SK-N-SH (cell line): ENCODE measurements around the gene RAB3IP. TPM values are rescaled to one million over a fixed set of nuclear protein-coding genes. Genes with fewer than 3 reads are reported as not detected.

Experiments
- CTCF ChIA-PET: fragments of 300-600, 350-600 bp; formaldehyde crosslinking; extraction: SDS; loops from one replicate; lab custom pipeline; 2021; lab: Yijun Ruan, JAX
- POLR2A ChIA-PET: fragments of 350-600 bp; sonication (Branson Sonifier 250); formaldehyde crosslinking; extraction: SDS; loops from one replicate; lab custom pipeline; 2020; ENCODE audit warnings: antibody characterized with exemption, inconsistent platforms; lab: Yijun Ruan, JAX
- DNase-seq: peaks from one replicate; pipeline ENCODE4 v3.0.0; 2012
- H2AFZ ChIP-seq: fragments of 200-600 bp; sonication (generic); 2 replicates; pipeline ENCODE4 v1.8.1; 2016; ENCODE audit warnings: antibody characterized with exemption, mild to moderate bottlenecking, low read depth
- H3F3A ChIP-seq: fragments of 200-600 bp; sonication (generic); replicated peaks from 2 replicates; pipeline ENCODE3; 2016; ENCODE audit warnings: antibody characterized with exemption, mild to moderate bottlenecking; ENCODE audit not compliant: insufficient read depth
- H3K27ac ChIP-seq, 2 experiments: fragments of 200-500 bp in 1 of 2; fragments of 200-600 bp in 1 of 2; sonication (Bioruptor generic) in 1 of 2; sonication (generic), shearing (Covaris generic) in 1 of 2; 2 replicates each; pipeline versions ENCODE4 v1.5.1 to v1.6.1; 2014 to 2016; ENCODE audit warnings: low read depth in 2 of 2, inconsistent platforms in 1 of 2, low read length in 1 of 2, mild to moderate bottlenecking in 1 of 2, mixed read lengths in 1 of 2
- H3K27me3 ChIP-seq: fragments of 200-600 bp; sonication (generic), shearing (Covaris generic); 2 replicates; pipeline ENCODE4 v1.6.1; 2016; ENCODE audit warnings: mixed run types; ENCODE audit not compliant: insufficient read depth
- H3K36me3 ChIP-seq, 2 experiments: fragments of 200-500 bp in 1 of 2; fragments of 200-600 bp in 1 of 2; sonication (Bioruptor generic) in 1 of 2; sonication (generic) in 1 of 2; replicated peaks in 1 of 2; 2 replicates each; pipeline versions ENCODE3 to v1.5.1; 2014 to 2016; ENCODE audit warnings: low read length in 1 of 2, mild to moderate bottlenecking in 1 of 2; ENCODE audit not compliant: insufficient read depth in 2 of 2, control insufficient read depth in 1 of 2
- H3K4me1 ChIP-seq, 2 experiments: fragments of 200-500 bp in 1 of 2; fragments of 200-600 bp in 1 of 2; sonication (Bioruptor generic) in 1 of 2; sonication (generic), shearing (Covaris generic) in 1 of 2; 2 replicates each; pipeline versions ENCODE4 v1.5.1 to v1.6.1; 2014 to 2016; ENCODE audit warnings: low read depth in 1 of 2, low read length in 1 of 2, mixed run types in 1 of 2; ENCODE audit not compliant: insufficient read depth in 2 of 2, control insufficient read depth in 1 of 2
- H3K4me2 ChIP-seq: fragments of 200-600 bp; sonication (generic), shearing (Covaris generic); 2 replicates; pipeline ENCODE4 v1.6.1; 2017; ENCODE audit warnings: mixed run types
- H3K4me3 ChIP-seq, 2 experiments: fragments of 200-500 bp in 1 of 2; fragments of 200-600 bp in 1 of 2; sonication (Bioruptor generic) in 1 of 2; sonication (generic), shearing (Covaris generic) in 1 of 2; 2 replicates each; pipeline versions ENCODE4 v1.5.1 to v1.8.1; 2014 to 2016; ENCODE audit warnings: low read depth in 2 of 2, inconsistent platforms in 1 of 2, low read length in 1 of 2, mild to moderate bottlenecking in 1 of 2, mixed read lengths in 1 of 2, moderate library complexity in 1 of 2
- H3K79me2 ChIP-seq: fragments of 200-600 bp; sonication (generic); 2 replicates; pipeline ENCODE4 v1.8.1; 2017; ENCODE audit warnings: mild to moderate bottlenecking; ENCODE audit not compliant: insufficient read depth
- H3K9ac ChIP-seq: fragments of 200-600 bp; sonication (generic); 2 replicates; pipeline ENCODE4 v1.6.1; 2017; ENCODE audit warnings: mixed run types
- H3K9me2 ChIP-seq: fragments of 200-600 bp; sonication (generic); 2 replicates; pipeline ENCODE4 v1.6.1; 2017; ENCODE audit warnings: mixed run types
- H3K9me3 ChIP-seq: fragments of 200-600 bp; sonication (generic); 2 replicates; pipeline ENCODE4 v1.6.1; 2017; ENCODE audit warnings: mixed run types, mild to moderate bottlenecking, moderate library complexity
- H4K20me1 ChIP-seq: fragments of 200-600 bp; sonication (generic); 2 replicates; pipeline ENCODE4 v1.6.1; 2017; ENCODE audit warnings: mild to moderate bottlenecking, mixed run types; ENCODE audit not compliant: insufficient read depth
- CHD2 ChIP-seq: fragments of 150-350 bp; IDR thresholded peaks from 2 replicates; pipeline ENCODE4 v1.6.1; 2018; ENCODE audit warnings: low read length; ENCODE audit not compliant: partially characterized antibody
- CTCF ChIP-seq: fragments of 200-600 bp; sonication (generic); IDR thresholded peaks from 2 replicates; pipeline ENCODE4 v1.6.1; 2017; ENCODE audit warnings: antibody characterized with exemption, mild to moderate bottlenecking, moderate library complexity
- EP300 ChIP-seq, 2 experiments: IDR thresholded peaks; 2 replicates each; pipeline versions ENCODE4 v1.4.0 to v1.6.1; 2012; ENCODE audit warnings: borderline replicate concordance in 1 of 2, low read depth in 1 of 2, low read length in 1 of 2
- EZH2phosphoT487 ChIP-seq: fragments of 200-600 bp; sonication (generic); IDR thresholded peaks from 2 replicates; pipeline ENCODE4 v1.6.1; 2017; ENCODE audit warnings: low read depth, mixed run types, mild to moderate bottlenecking, antibody characterized with exemption, moderate library complexity, borderline replicate concordance
- FOXM1 ChIP-seq: IDR thresholded peaks from 2 replicates; pipeline ENCODE4 v1.4.0; 2012; ENCODE audit warnings: low read depth, mild to moderate bottlenecking
- GATA2 ChIP-seq: sonication (generic); formaldehyde crosslinking; IDR thresholded peaks from 2 replicates; pipeline ENCODE4 v1.5.0; 2020; ENCODE audit warnings: mild to moderate bottlenecking, missing genetic modification reagents
- MEF2A ChIP-seq: IDR thresholded peaks from 2 replicates; pipeline ENCODE4 v1.4.0; 2012; ENCODE audit warnings: low read depth, borderline replicate concordance
- MXI1 ChIP-seq: IDR thresholded peaks from 2 replicates; pipeline ENCODE4 v1.6.1; 2012; ENCODE audit warnings: mild to moderate bottlenecking, low read depth, low read length, improper control_type of control experiment
- NRF1 ChIP-seq: IDR thresholded peaks from 2 replicates; pipeline ENCODE4 v1.6.1; 2012; ENCODE audit warnings: low read depth, mild to moderate bottlenecking, low read length
- PBX3 ChIP-seq: IDR thresholded peaks from 2 replicates; pipeline ENCODE4; 2012
- RAD21 ChIP-seq: IDR thresholded peaks from 2 replicates; pipeline ENCODE4 v1.6.1; 2012; ENCODE audit warnings: mild to moderate bottlenecking, low read length
- RFX5 ChIP-seq: IDR thresholded peaks from 2 replicates; pipeline ENCODE4 v1.6.1; 2012; ENCODE audit warnings: mild to moderate bottlenecking, improper control_type of control experiment, low read length
- RXRA ChIP-seq: IDR thresholded peaks from 2 replicates; pipeline ENCODE4 v1.4.0; 2012; ENCODE audit warnings: low read depth, mild to moderate bottlenecking, borderline replicate concordance
- SMC3 ChIP-seq: IDR thresholded peaks from 2 replicates; pipeline ENCODE4 v1.6.1; 2012; ENCODE audit warnings: low read depth, low read length, improper control_type of control experiment
- TAF1 ChIP-seq: IDR thresholded peaks from 2 replicates; pipeline ENCODE4 v1.6.1; 2012; ENCODE audit warnings: low read depth, mild to moderate bottlenecking, low read length, moderate library complexity, borderline replicate concordance
- YY1 ChIP-seq: IDR thresholded peaks from 2 replicates; pipeline ENCODE4 v1.4.0; 2012; ENCODE audit warnings: low read depth, mild to moderate bottlenecking
- ZBTB33 ChIP-seq: IDR thresholded peaks from 2 replicates; pipeline ENCODE4 v1.4.0; 2012; ENCODE audit warnings: low read depth, borderline replicate concordance
- WGBS: methylation state at CpG from one replicate; pipeline ENCODE4 v1.1.6; 2017; ENCODE audit warnings: low lambda C conversion rate; 5-methylcytosine and 5-hydroxymethylcytosine counted together
- polyA plus RNA-seq, 3 experiments: library from polyadenylated mRNA; depleted of rRNA; stranded (reverse); fragments of >200 nt; gene quantifications; 2 replicates each; pipeline ENCODE4 v1.2.3, GENCODE V29; 2012
- TF ChIP-seq, protein P1 (sequence below): fragments of 150-350 bp; IDR thresholded peaks from 2 replicates; pipeline ENCODE4 v1.6.1; 2017; ENCODE audit warnings: antibody characterized with exemption, low read length, low read depth, borderline replicate concordance
- TF ChIP-seq, protein P2 (sequence below): IDR thresholded peaks from 2 replicates; pipeline ENCODE4 v1.4.0; 2012; ENCODE audit warnings: low read depth, borderline replicate concordance

RAB3IP gene
- polyA plus RNA-seq, 1 of the 3 experiments (the other 2 are of a cell fraction), result 5.4 TPM

DNA sequence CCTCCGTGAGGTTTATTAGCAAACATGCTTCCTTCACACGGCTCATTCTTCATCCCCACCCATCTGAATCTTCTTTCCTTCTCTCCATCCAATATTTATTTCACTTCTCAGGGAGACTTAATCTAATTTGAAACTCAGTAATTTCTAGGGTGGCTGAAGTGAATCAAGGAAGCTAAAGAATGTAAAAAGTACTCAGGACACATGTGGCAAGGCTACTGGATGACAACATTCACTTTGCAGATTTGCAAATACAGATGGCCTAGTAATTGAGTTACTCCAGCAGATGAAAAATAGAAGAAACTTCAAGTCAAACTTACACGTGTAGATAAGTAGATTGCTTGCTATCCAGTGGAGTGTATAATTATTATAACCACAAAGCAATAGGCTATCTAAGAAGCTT, 24.1 kb upstream of the RAB3IP start:
- H3K4me2 ChIP-seq, result no peak overlapping the region
- H3K27ac ChIP-seq, result no peak overlapping the region
- no peaks in the 10 kb centered on the region for H3K27me3 ChIP-seq
- no peaks in the 10 kb centered on the region for H3K9me3 ChIP-seq
- no peak overlapping the region for H2AFZ ChIP-seq
- peaks cover 0 to 5% of the 10 kb centered on the region in 2 experiments; a peak in 1 of 4 replicates for H3K4me1 ChIP-seq
- TF ChIP-seq RFX5 (no peak), EP300 (IDR thresholded peaks at IDR 0.05; ENCODE audit: borderline replicate concordance in 1 of 2, low read depth in 1 of 2, low read length in 1 of 2) (peak in 1 of 2 experiments; percentile 10; a peak in 1 of 4 replicates), MXI1 (0 out of 2 replicates have a peak, but pooled peaks have one; percentile 31), NRF1 (no peak)
- TF ChIP-seq, all 33 proteins: peak for 2
- no peak overlapping the region for H3K4me3 ChIP-seq
- H3K36me3 ChIP-seq, result no peaks in the 10 kb centered on the region
- POLR2A ChIA-PET, result no interaction called here
- 49% methylated on average over 3 of the region's 3 CpGs for WGBS
- no peak overlapping the region for H3K9ac ChIP-seq
- no peaks in the 10 kb centered on the region for H3F3A ChIP-seq
- CTCF ChIA-PET, result interaction anchor here (1.5 kb wide), 1 partner anchor 24 kb away, joined by 4 read pairs; no protein-coding TSS in a partner anchor
- H3K79me2 ChIP-seq, result no peaks in the 10 kb centered on the region
- no peaks in the 10 kb centered on the region for H3K9me2 ChIP-seq
- DNase-seq, result peak; percentile 15
- no peaks in the 10 kb centered on the region for H4K20me1 ChIP-seq

GRCh38 chr12:69719336-69720316, 19.0 kb upstream of the RAB3IP start:
- no peaks in the 10 kb centered on the region for H3K79me2 ChIP-seq
- H3K9me2 ChIP-seq, result no peaks in the 10 kb centered on the region
- H3K9ac ChIP-seq, result no peak overlapping the region
- H3K4me3 ChIP-seq, result no peak overlapping the region
- ChIA-PET CTCF (interaction anchor here (0.5 to 1.1 kb wide), 4 partner anchors 10 to 1679 kb away, joined by 3 read pairs; no protein-coding TSS in a partner anchor), POLR2A (no interaction called here)
- H3F3A ChIP-seq, result no peaks in the 10 kb centered on the region
- no peak overlapping the region for H3K4me2 ChIP-seq
- no peak overlapping the region for H3K27ac ChIP-seq
- no peak overlapping the region for H2AFZ ChIP-seq
- H3K9me3 ChIP-seq, result no peaks in the 10 kb centered on the region
- no peaks in the 10 kb centered on the region for H3K27me3 ChIP-seq
- DNase-seq, result no peak
- no peaks in the 10 kb centered on the region for H3K36me3 ChIP-seq
- WGBS, result 67% methylated on average over 1 of the region's 1 CpG
- H4K20me1 ChIP-seq, result no peaks in the 10 kb centered on the region
- H3K4me1 ChIP-seq, result peaks cover 0 to 3% of the 10 kb centered on the region in 2 experiments; a peak in 1 of 4 replicates
- TF ChIP-seq ZBTB33 (no peak), YY1 (no peak), RXRA (no peak), SMC3 (no peak), MXI1 (no peak), RAD21 (no peak), TAF1 (no peak), MEF2A (no peak), GATA2 (CRISPR knock-in tag) (no peak), EZH2phosphoT487 (no peak), FOXM1 (no peak), CTCF (no peak), PBX3 (no peak), CHD2 (no peak)
- TF ChIP-seq, protein P1, sequence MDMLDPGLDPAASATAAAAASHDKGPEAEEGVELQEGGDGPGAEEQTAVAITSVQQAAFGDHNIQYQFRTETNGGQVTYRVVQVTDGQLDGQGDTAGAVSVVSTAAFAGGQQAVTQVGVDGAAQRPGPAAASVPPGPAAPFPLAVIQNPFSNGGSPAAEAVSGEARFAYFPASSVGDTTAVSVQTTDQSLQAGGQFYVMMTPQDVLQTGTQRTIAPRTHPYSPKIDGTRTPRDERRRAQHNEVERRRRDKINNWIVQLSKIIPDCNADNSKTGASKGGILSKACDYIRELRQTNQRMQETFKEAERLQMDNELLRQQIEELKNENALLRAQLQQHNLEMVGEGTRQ, result no peak
- TF ChIP-seq, protein P2, sequence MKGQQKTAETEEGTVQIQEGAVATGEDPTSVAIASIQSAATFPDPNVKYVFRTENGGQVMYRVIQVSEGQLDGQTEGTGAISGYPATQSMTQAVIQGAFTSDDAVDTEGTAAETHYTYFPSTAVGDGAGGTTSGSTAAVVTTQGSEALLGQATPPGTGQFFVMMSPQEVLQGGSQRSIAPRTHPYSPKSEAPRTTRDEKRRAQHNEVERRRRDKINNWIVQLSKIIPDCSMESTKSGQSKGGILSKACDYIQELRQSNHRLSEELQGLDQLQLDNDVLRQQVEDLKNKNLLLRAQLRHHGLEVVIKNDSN, result no peak
